NCI-H82 (cell line): ENCODE data around the gene KXD1.
"Not testable (repeated sequence)": the region's sequence is repeated elsewhere in the genome, so short reads cannot be mapped to it uniquely, and the experiment has no call there.

Source experiments
- DNase-seq: peaks from one replicate; lab custom pipeline; 2025; lab: John Stamatoyannopoulos, UW

KXD1 gene

GRCh38 chr19:18557411-18558201 lies at the start of gene KXD1:
KXD1 (plus strand) TSS chr19:18557870; CDS start chr19:18562057, 4,187 bp downstream.
- DNase-seq = peak; percentile 100

DNA sequence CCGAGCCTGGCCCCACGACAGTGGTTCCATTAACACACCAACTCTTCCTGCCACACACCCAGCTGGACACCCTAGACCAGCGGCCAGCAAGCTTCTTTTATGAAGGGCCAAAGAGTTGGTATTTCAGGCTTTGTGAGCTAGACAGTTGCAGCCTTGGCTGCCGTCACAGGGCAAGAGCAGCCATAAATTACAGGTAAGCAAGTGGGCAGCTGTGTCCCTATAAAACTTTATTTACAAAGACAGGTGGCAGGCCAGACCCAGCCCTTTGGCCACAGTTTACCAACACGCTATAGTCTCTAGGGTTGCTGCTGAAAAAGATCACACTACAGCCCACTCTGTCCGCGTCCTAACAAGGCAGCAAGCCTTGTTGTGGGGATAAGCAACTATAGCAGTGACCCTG lies 49.1 kb upstream of the KXD1 start:
- no peak for DNase-seq

DNA sequence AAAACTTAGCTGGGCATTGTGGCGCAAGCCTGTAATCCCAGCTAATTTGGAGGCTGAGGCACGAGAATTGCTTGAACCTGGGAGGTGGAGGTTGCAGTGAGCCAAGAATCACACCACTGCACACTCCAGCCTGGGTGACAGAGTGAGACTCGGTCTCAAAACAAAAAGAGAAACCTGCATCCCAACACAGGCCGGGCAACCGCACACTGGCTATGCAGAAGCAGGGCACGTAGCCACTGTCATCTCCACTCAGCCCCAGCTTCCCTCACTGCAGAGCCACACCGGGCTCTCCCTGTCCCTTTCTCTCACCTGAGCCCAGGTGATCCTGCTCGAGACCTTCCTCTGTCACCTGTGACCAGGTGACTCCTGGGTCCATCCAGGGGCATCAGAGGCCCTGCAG lies 47.5 kb upstream of the KXD1 start:
- no peak for DNase-seq

DNA sequence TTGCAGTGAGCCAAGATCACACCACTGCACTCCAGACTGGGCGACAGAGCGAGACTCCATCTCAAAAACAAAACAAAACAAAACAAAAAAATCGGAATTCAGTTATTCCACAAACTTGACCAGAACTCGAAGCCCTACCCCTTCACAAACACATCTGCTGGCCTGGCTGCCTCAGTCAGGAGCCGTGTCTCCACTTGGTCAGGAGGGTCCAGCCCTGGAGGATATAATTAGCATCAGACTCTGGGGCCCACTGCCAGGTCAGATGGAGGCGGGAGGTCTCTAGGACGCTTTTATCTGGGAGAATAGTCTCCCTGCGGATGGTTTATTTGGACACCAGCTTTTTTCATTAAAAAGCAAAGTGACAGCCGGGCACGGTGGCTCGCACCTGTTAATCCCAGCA lies 43.8 kb upstream of the KXD1 start:
- DNase-seq = no peak

GRCh38 chr19:18514800-18515682 lies 42.6 kb upstream of the KXD1 start:
- no peak for DNase-seq

DNA sequence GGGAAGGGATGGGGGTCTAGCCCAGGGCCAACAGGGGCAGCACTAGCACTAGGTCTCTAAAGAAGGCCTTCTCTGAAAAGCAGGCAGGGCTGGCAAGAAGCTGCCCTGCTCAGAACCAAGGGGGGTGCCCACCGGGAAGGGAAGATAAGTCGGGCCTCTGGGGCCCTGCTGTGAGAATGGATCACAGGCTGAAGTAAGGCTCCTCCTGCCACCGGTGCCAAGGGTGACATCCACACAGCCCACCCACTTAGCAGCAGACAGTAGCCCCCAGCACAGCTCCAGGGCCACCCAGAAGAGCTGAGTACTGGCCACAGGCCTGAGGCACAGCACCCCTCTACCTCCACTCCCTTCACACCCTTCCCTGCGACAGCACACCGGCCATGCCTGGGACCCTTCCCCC lies 41.7 kb upstream of the KXD1 start:
- no peak for DNase-seq

GRCh38 chr19:18517606-18518005 lies 40.1 kb upstream of the KXD1 start:
- DNase-seq = no peak

- DNase-seq = no peak
Measured at GRCh38 chr19:18518639-18519038, 39.0 kb upstream of the KXD1 start.

GRCh38 chr19:18519962-18520847 lies 37.5 kb upstream of the KXD1 start:
- peak; percentile 80 for DNase-seq

- peak; percentile 54 for DNase-seq
Measured at GRCh38 chr19:18520848-18521691, 36.6 kb upstream of the KXD1 start.

GRCh38 chr19:18521692-18522123 lies 36.0 kb upstream of the KXD1 start, which contains the start of gene ELL:
ELL (minus strand) TSS chr19:18522070; CDS start chr19:18522055, 15 bp downstream.
- DNase-seq = no peak

DNA sequence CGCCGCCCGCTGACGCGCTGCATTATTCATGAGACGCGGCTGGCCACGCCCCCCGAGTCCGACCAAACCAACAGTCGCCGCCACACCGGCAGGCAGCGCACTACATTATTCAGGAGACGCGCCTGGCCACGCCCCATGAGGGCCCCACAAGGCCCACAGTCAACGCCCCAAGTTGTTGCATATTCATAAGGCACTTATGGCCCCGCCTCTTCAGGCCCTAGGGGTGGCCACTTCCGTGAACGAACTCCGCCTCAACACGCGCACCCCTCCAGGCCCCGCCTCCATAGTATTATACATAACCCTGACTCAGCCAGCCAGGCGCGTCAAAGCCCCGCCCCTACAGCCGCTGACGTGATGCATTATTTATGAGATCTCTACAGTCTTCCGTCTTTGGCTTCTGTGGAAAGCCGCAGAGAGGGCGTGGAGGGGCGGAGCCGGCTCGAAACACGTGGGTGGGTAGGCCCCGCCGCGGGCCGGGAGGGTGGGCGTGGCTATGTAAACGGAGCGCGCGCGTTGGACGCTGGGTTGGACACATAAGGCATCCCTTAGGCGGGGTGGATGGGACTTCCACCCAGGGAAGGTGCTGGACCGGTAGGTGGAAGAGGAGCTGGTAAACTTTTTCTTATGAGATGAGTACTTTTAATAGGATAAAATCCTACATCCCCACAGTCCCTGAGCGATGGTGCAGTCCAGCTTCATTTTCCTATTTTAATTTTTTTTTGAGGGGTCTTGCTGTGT lies 35.4 kb upstream of the KXD1 start:
- peak; percentile 100 for DNase-seq

DNA sequence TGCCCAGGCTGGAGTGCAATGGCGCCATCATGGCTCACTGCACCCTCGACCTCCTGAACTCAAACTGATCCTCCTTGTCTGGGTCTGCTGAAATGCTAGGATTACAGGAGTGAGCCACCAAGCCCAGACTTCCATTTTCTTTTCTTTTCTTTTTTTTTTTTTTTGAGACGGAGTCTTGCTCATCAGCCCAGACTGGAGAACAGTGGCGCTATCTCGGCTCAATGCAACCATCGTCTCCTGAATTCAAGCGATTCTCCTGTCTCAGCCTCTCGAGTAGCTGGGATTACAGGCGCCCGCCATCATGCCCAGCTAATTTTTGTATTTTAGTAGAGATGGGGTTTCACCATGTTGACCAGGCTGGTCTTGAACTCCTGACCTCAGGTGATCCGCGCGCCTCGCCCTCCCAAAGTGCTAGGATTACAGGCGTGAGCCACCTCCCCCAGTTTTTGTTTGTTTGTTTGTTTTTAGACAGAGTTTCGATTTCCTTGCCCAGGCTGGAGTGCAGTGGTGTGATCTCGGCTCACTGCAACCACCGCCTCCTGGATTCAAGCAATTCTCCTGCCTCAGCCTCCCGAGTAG lies 34.7 kb upstream of the KXD1 start:
- not testable (repeated sequence) for DNase-seq

GRCh38 chr19:18523841-18524240 lies 33.8 kb upstream of the KXD1 start:
- DNase-seq = no peak

- no peak for DNase-seq
Measured at GRCh38 chr19:18526316-18526715, 31.4 kb upstream of the KXD1 start.

GRCh38 chr19:18529782-18530181 lies 27.9 kb upstream of the KXD1 start:
- peak; percentile 71 for DNase-seq

- DNase-seq = no peak
Measured at GRCh38 chr19:18531485-18531884, 26.2 kb upstream of the KXD1 start.

DNA sequence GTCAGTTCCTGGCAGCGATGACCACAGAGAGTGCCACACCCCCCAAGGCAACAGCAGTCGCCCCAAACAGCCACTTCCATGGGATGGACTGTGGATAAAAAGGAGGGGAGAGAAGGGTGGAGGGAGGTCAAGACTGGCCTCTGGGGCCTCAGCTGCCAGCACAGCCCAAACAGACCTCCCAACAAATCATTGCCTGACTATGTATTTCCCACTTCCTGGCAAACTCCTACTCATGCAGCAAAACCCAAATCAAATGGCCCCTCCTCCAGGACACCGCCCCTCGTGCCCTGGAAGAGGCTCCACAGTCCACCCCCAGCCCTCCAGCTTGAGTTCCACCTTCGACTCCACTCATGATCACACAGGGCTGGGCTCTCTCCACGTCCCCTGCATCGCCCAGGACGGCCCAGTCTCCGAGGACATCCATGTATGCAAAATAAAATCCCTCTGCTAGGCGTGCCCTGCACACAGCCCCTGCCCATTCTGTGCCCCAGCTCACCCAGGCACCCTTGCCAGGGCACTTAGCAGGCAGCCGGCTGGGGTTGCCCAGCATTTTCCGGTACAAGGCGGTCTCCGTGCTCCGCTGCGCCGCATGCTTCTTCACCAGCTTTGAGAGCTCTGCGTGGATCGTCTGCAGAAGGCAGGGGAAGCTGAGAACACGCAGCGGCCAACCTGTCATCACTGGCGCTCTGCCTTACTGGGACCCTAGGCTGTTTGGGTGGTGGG lies 25.3 kb upstream of the KXD1 start:
- no peak for DNase-seq

DNA sequence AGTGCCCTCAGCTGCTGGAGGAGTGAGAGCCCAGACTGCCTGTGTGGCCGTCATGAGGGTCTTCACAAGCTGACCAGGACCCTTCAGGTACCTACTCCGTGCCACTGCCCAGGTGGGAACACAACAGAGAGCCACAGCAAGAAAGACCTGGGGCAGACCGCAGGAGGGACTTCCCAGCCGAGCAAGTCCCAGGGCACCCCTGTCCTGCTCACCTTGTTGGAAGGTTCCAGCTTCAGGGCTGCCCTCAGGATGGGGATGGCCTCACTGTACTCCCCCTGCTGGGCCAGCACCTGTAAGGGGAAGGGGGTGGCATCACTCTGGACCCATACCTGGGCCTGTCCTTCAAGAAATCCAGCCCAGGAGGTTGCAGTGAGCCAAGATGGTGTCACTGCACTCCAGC lies 24.6 kb upstream of the KXD1 start:
- no peak for DNase-seq
